SU-DHL-6 (cell line): ENCODE measurements around the gene HNRNPUL1.
A peak's percentile ranks its signal among the peaks of the same experiment; 100 is the strongest.

Experiments used
- H2AFZ ChIP-seq: fragments of 200-600 bp; sonication (generic); 2 replicates; pipeline ENCODE4 v1.6.1; 2014; ENCODE audit warnings: low read depth, mild to moderate bottlenecking, moderate library complexity, mixed read lengths, antibody characterized with exemption, low read length; ENCODE audit not compliant: severe bottlenecking
- H3F3A ChIP-seq: fragments of 200-600 bp; shearing (Covaris generic); 2 replicates; pipeline ENCODE4 v1.6.0; 2016; ENCODE audit warnings: antibody characterized with exemption, mild to moderate bottlenecking; ENCODE audit not compliant: insufficient read depth
- H3K27ac ChIP-seq: fragments of 200-600 bp; sonication (generic); 2 replicates; pipeline ENCODE4 v1.5.1; 2016; ENCODE audit warnings: low read depth, mild to moderate bottlenecking, low read length, moderate library complexity, mixed read lengths
- H3K27me3 ChIP-seq: fragments of 200-600 bp; sonication (generic), shearing (Covaris generic); 2 replicates; pipeline ENCODE4 v1.6.0; 2014; ENCODE audit warnings: mild to moderate bottlenecking, low read length
- H3K36me3 ChIP-seq: fragments of 200-600 bp; sonication (generic); 2 replicates; pipeline ENCODE4 v1.6.1; 2014; ENCODE audit warnings: mild to moderate bottlenecking, low read length, mixed read lengths
- H3K4me2 ChIP-seq: fragments of 300-600, 200-600 bp; shearing (Covaris generic), sonication (generic); 2 replicates; pipeline ENCODE4 v1.6.0; 2014; ENCODE audit warnings: low read length, low read depth, mild to moderate bottlenecking; ENCODE audit not compliant: poor library complexity, severe bottlenecking
- H3K4me3 ChIP-seq: fragments of 200-600 bp; sonication (generic); 2 replicates; pipeline ENCODE4 v1.5.1; 2014; ENCODE audit warnings: antibody characterized with exemption, low read length, mild to moderate bottlenecking, mixed read lengths; ENCODE audit not compliant: insufficient read depth, poor library complexity, severe bottlenecking
- H3K79me2 ChIP-seq: fragments of 200-600 bp; sonication (generic); 2 replicates; pipeline ENCODE4 v1.6.1; 2014; ENCODE audit warnings: mild to moderate bottlenecking, low read length, moderate library complexity; ENCODE audit not compliant: insufficient read depth
- H3K9ac ChIP-seq: fragments of 200-600 bp; sonication (generic); 2 replicates; pipeline ENCODE4 v1.7.0; 2014; ENCODE audit warnings: mild to moderate bottlenecking, low read length
- H3K9me2 ChIP-seq: fragments of 200-600 bp; sonication (generic); replicated peaks from 2 replicates; pipeline ENCODE4 v1.6.1; 2014; ENCODE audit warnings: low read length; ENCODE audit not compliant: insufficient read depth
- H3K9me3 ChIP-seq: fragments of 200-600 bp; sonication (generic); 2 replicates; pipeline ENCODE4 v1.6.1; 2014; ENCODE audit warnings: low read length, mixed read lengths; ENCODE audit not compliant: insufficient read depth
- H4K20me1 ChIP-seq: fragments of 200-600 bp; sonication (generic); 2 replicates; pipeline ENCODE4 v1.6.1; 2014; ENCODE audit warnings: low read depth, mild to moderate bottlenecking, antibody characterized with exemption, low read length, moderate library complexity, mixed read lengths
- CTCF ChIP-seq: fragments of 200-600 bp; sonication (generic); IDR thresholded peaks from one replicate; pipeline ENCODE4 v1.5.1; 2017; ENCODE audit warnings: antibody characterized with exemption, mild to moderate bottlenecking, low read length, moderate library complexity; ENCODE audit not compliant: insufficient read depth, poor library complexity, severe bottlenecking
- EZH2phosphoT487 ChIP-seq: fragments of 200-600 bp; sonication (generic), shearing (Covaris generic); conservative IDR thresholded peaks from 2 replicates; pipeline ENCODE4 v1.6.1; 2018; ENCODE audit warnings: mild to moderate bottlenecking, antibody characterized with exemption, low read length, moderate library complexity, mixed read lengths

The HNRNPUL1 gene

GRCh38 chr19:41305927-41306793, 42.0 kb downstream of the HNRNPUL1 start:
- Histone ChIP-seq H3K9ac (no peak overlapping the region), H3K4me3 (no peak overlapping the region), H4K20me1 (no peaks in the 10 kb centered on the region), H3K79me2 (peaks cover 8% of the 10 kb centered on the region), H3K9me3 (no peaks in the 10 kb centered on the region), H2AFZ (no peak overlapping the region), H3F3A (peaks cover 35% of the 10 kb centered on the region), H3K27ac (no peak overlapping the region), H3K36me3 (peaks cover 27% of the 10 kb centered on the region), H3K9me2 (no peaks in the 10 kb centered on the region), H3K27me3 (no peaks in the 10 kb centered on the region), H3K4me2 (no peak overlapping the region)
- TF ChIP-seq EZH2phosphoT487 (no peak), CTCF (no peak)

GRCh38 chr19:41307090-41307875, 43.1 kb downstream of the HNRNPUL1 start:
- H3K27me3 ChIP-seq: no peaks in the 10 kb centered on the region
- no peaks in the 10 kb centered on the region for H3K9me2 ChIP-seq
- H3K27ac ChIP-seq: peak overlapping the region; percentile 75
- H3F3A ChIP-seq: peaks cover 35% of the 10 kb centered on the region
- H3K9ac ChIP-seq: 0 out of 2 replicates have a peak overlapping the region, but pooled peaks have one; percentile 1
- no peaks in the 10 kb centered on the region for H3K9me3 ChIP-seq
- TF ChIP-seq EZH2phosphoT487 (no peak), CTCF (no peak)
- H4K20me1 ChIP-seq: no peaks in the 10 kb centered on the region
- no peak overlapping the region for H3K4me2 ChIP-seq
- no peak overlapping the region for H3K4me3 ChIP-seq
- H3K36me3 ChIP-seq: peaks cover 21% of the 10 kb centered on the region
- H3K79me2 ChIP-seq: peaks cover 14% of the 10 kb centered on the region
- H2AFZ ChIP-seq: no peak overlapping the region

GRCh38 chr19:41307954-41308449, 43.8 kb downstream of the HNRNPUL1 start:
- H3K9me2 ChIP-seq: no peaks in the 10 kb centered on the region
- H3K36me3 ChIP-seq: peaks cover 19% of the 10 kb centered on the region
- H3K9ac ChIP-seq: 0 out of 2 replicates have a peak overlapping the region, but pooled peaks have one; percentile 1
- no peak overlapping the region for H3K4me3 ChIP-seq
- no peaks in the 10 kb centered on the region for H4K20me1 ChIP-seq
- H3K27me3 ChIP-seq: no peaks in the 10 kb centered on the region
- H3K9me3 ChIP-seq: no peaks in the 10 kb centered on the region
- H2AFZ ChIP-seq: no peak overlapping the region
- H3F3A ChIP-seq: peaks cover 35% of the 10 kb centered on the region
- H3K79me2 ChIP-seq: peaks cover 14% of the 10 kb centered on the region
- H3K4me2 ChIP-seq: peak overlapping the region; percentile 89
- TF ChIP-seq CTCF (no peak), EZH2phosphoT487 (no peak)
- H3K27ac ChIP-seq: peak overlapping the region; percentile 75
